Neural cell (in vitro differentiated cells): ENCODE measurements around the gene TMEM123. TPM values are rescaled to one million over a fixed set of nuclear protein-coding genes. Genes with fewer than 3 reads are reported as not detected.

Experiments used
- H2AFZ ChIP-seq: fragments of 200-600, 300-800 bp; sonication (generic), shearing (Covaris generic); 2 replicates; pipeline ENCODE4 v1.6.0; 2014; ENCODE audit warnings: low read depth, mild to moderate bottlenecking, antibody characterized with exemption, low read length, moderate library complexity
- H3F3A ChIP-seq: fragments of 200-600 bp; shearing (Covaris generic); 2 replicates; pipeline ENCODE4 v1.6.1; 2016; ENCODE audit warnings: mild to moderate bottlenecking, moderate library complexity, mixed read lengths, antibody characterized with exemption, low read length; ENCODE audit not compliant: insufficient read depth, poor library complexity, severe bottlenecking
- H3K27ac ChIP-seq: fragments of 200-600, 300-800 bp; sonication (generic), shearing (Covaris generic); 2 replicates; pipeline ENCODE4 v1.5.1; 2014; ENCODE audit warnings: mild to moderate bottlenecking, low read length, moderate library complexity
- H3K27me3 ChIP-seq: fragments of 300-800, 200-600 bp; sonication (generic), shearing (Covaris generic); 2 replicates; pipeline ENCODE4 v1.6.0; 2014; ENCODE audit warnings: mild to moderate bottlenecking, low read depth, low read length, moderate library complexity; ENCODE audit not compliant: insufficient read depth
- H3K36me3 ChIP-seq: fragments of 300-800, 200-600 bp; sonication (generic), shearing (Covaris generic); 2 replicates; pipeline ENCODE4 v1.5.1; 2014; ENCODE audit warnings: mild to moderate bottlenecking, antibody characterized with exemption, low read length, moderate library complexity; ENCODE audit not compliant: insufficient read depth
- H3K4me2 ChIP-seq: fragments of 300-800, 200-600 bp; sonication (generic), shearing (Covaris generic); 2 replicates; pipeline ENCODE4 v1.6.0; 2014; ENCODE audit warnings: mild to moderate bottlenecking, low read length
- H3K4me3 ChIP-seq: fragments of 300-800, 200-600 bp; sonication (generic), shearing (Covaris generic); 2 replicates; pipeline ENCODE4 v1.5.1; 2014; ENCODE audit warnings: mild to moderate bottlenecking, low read length, moderate library complexity
- H3K79me2 ChIP-seq: fragments of 200-600 bp; shearing (Covaris generic); replicated peaks from 2 replicates; pipeline ENCODE4 v1.6.0; 2014; ENCODE audit warnings: mild to moderate bottlenecking, low read length, moderate library complexity; ENCODE audit not compliant: insufficient read depth
- H3K9ac ChIP-seq: fragments of 300-800, 200-600 bp; sonication (generic), shearing (Covaris generic); 2 replicates; pipeline ENCODE4 v1.6.1; 2016; ENCODE audit warnings: mild to moderate bottlenecking, low read length, mixed read lengths
- H3K9me2 ChIP-seq: fragments of 200-600 bp; shearing (Covaris generic); 2 replicates; pipeline ENCODE4 v1.6.1; 2016; ENCODE audit warnings: mild to moderate bottlenecking, low read length, mixed read lengths; ENCODE audit not compliant: insufficient read depth
- H3K9me3 ChIP-seq: fragments of 200-600, 300-800 bp; sonication (generic), shearing (Covaris generic); 2 replicates; pipeline ENCODE4 v1.6.1; 2016; ENCODE audit warnings: mild to moderate bottlenecking, mixed run types, low read length, moderate library complexity, mixed read lengths
- H4K20me1 ChIP-seq: fragments of 200-600 bp; shearing (Covaris generic); 2 replicates; pipeline ENCODE4 v1.6.1; 2016; ENCODE audit warnings: mild to moderate bottlenecking, mixed run types; ENCODE audit not compliant: insufficient read depth
- CTCF ChIP-seq: fragments of 450-650 bp; IDR thresholded peaks from 2 replicates; pipeline ENCODE4 v1.5.1; 2014; ENCODE audit warnings: antibody characterized with exemption, mild to moderate bottlenecking, moderate library complexity; ENCODE audit not compliant: poor library complexity, severe bottlenecking
- EP300 ChIP-seq: fragments of 450-650 bp; conservative IDR thresholded peaks from 2 replicates; pipeline ENCODE4 v1.6.1; 2014; ENCODE audit warnings: antibody characterized with exemption, mild to moderate bottlenecking, moderate library complexity; ENCODE audit not compliant: poor library complexity, severe bottlenecking
- EZH2 ChIP-seq: fragments of 200-600, 300-800 bp; shearing (Covaris generic), sonication (generic); IDR thresholded peaks from 2 replicates; pipeline ENCODE4 v1.6.1; 2014; ENCODE audit warnings: antibody characterized with exemption, low read length, borderline replicate concordance, mild to moderate bottlenecking; ENCODE audit not compliant: insufficient read depth, poor library complexity, severe bottlenecking
- MXI1 ChIP-seq: fragments of 450-650 bp; conservative IDR thresholded peaks from 2 replicates; pipeline ENCODE4 v1.6.1; 2014; ENCODE audit warnings: antibody characterized with exemption, mild to moderate bottlenecking; ENCODE audit not compliant: poor library complexity, severe bottlenecking
- POLR2AphosphoS5 ChIP-seq: IDR thresholded peaks from 2 replicates; pipeline ENCODE4 v1.6.1; 2012
- RAD21 ChIP-seq: fragments of 450-650 bp; conservative IDR thresholded peaks from 2 replicates; pipeline ENCODE4 v1.6.1; 2014; ENCODE audit warnings: antibody characterized with exemption, mild to moderate bottlenecking, moderate library complexity
- REST ChIP-seq: IDR thresholded peaks from 2 replicates; pipeline ENCODE4 v1.6.1; 2012; ENCODE audit warnings: borderline replicate concordance
- SMC3 ChIP-seq: fragments of 450-650 bp; conservative IDR thresholded peaks from 2 replicates; pipeline ENCODE4 v1.6.1; 2014; ENCODE audit warnings: antibody characterized with exemption, mild to moderate bottlenecking, moderate library complexity; ENCODE audit not compliant: poor library complexity
- TAF1 ChIP-seq: IDR thresholded peaks from 2 replicates; pipeline ENCODE4 v1.6.1; 2012; ENCODE audit warnings: low read depth
- polyA plus RNA-seq: library from polyadenylated mRNA; depleted of rRNA; stranded (reverse); fragments of >200 nt; gene quantifications from 2 replicates; pipeline ENCODE4 v1.2.3, GENCODE V29; 2014

Gene TMEM123
- polyA plus RNA-seq, 1 donor from 2014 or later: 7.7 TPM

DNA sequence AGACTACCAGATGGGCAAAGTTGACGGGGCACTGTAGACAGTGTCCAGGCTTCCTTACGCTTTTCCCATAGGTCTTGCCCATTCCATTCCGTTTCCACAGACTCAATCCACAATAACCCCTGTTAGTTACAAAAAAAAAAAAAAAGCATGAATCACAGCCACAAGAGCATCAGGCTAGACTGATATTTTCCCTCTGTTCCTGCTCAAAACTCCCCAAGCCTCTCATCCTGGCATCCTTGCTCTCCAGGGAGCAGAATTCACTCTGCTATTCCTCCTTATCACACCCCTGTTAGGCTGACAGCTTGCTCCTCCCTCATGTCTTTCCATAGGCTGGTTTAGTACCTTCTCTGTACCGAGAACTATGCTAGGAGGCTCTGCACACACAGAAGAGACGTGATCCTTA, 42.2 kb downstream of the TMEM123 start:
- Histone ChIP-seq H3K9ac (no peak overlapping the region), H3K9me3 (no peaks in the 10 kb centered on the region), H4K20me1 (no peaks in the 10 kb centered on the region), H3K27me3 (no peaks in the 10 kb centered on the region), H3K79me2 (peaks cover 11% of the 10 kb centered on the region), H3K4me3 (no peak overlapping the region), H3F3A (no peaks in the 10 kb centered on the region), H3K4me2 (no peak overlapping the region), H2AFZ (no peak overlapping the region), H3K36me3 (no peaks in the 10 kb centered on the region), H3K9me2 (no peaks in the 10 kb centered on the region), H3K27ac (no peak overlapping the region)
- TF ChIP-seq EP300: no peak
- TF ChIP-seq REST: no peak
- no peak for TF ChIP-seq CTCF
- no peak for TF ChIP-seq POLR2AphosphoS5
- TF ChIP-seq RAD21: no peak
- no peak for TF ChIP-seq MXI1
- no peak for TF ChIP-seq TAF1
- TF ChIP-seq SMC3: no peak

GRCh38 chr11:102408339-102408738, 44.2 kb downstream of the TMEM123 start:
- Histone ChIP-seq H3K9ac (no peak overlapping the region), H4K20me1 (no peaks in the 10 kb centered on the region), H3K9me3 (no peaks in the 10 kb centered on the region), H3K4me3 (no peak overlapping the region), H3K36me3 (no peaks in the 10 kb centered on the region), H3K4me2 (no peak overlapping the region), H2AFZ (no peak overlapping the region), H3K27ac (no peak overlapping the region), H3K9me2 (no peaks in the 10 kb centered on the region), H3F3A (no peaks in the 10 kb centered on the region), H3K27me3 (no peaks in the 10 kb centered on the region), H3K79me2 (peaks cover 5% of the 10 kb centered on the region)
- TF ChIP-seq MXI1: no peak
- TF ChIP-seq EZH2: no peak
- no peak for TF ChIP-seq SMC3
- no peak for TF ChIP-seq CTCF
- TF ChIP-seq REST: no peak
- TF ChIP-seq EP300: no peak
- TF ChIP-seq TAF1: no peak
- no peak for TF ChIP-seq RAD21
- no peak for TF ChIP-seq POLR2AphosphoS5
